SK-N-MC (cell line): Measurements from ENCODE around the gene ADK.

ENCODE experiments used
- EZH2 ChIP-seq: fragments of 200-600 bp; sonication (generic); IDR thresholded peaks from one replicate; pipeline ENCODE4 v1.6.1; 2017; ENCODE audit warnings: antibody characterized with exemption
- FOXP2 ChIP-seq: optimal IDR thresholded peaks from 2 replicates; pipeline ENCODE3; 2011; ENCODE audit warnings: mild to moderate bottlenecking, moderate library complexity; ENCODE audit not compliant: insufficient read depth; ENCODE audit errors: extremely low read length, control extremely low read depth
- POLR2AphosphoS5 ChIP-seq: IDR thresholded peaks from 2 replicates; pipeline ENCODE4 v1.6.1; 2012; ENCODE audit warnings: mild to moderate bottlenecking, low read depth, low read length, borderline replicate concordance

DNA sequence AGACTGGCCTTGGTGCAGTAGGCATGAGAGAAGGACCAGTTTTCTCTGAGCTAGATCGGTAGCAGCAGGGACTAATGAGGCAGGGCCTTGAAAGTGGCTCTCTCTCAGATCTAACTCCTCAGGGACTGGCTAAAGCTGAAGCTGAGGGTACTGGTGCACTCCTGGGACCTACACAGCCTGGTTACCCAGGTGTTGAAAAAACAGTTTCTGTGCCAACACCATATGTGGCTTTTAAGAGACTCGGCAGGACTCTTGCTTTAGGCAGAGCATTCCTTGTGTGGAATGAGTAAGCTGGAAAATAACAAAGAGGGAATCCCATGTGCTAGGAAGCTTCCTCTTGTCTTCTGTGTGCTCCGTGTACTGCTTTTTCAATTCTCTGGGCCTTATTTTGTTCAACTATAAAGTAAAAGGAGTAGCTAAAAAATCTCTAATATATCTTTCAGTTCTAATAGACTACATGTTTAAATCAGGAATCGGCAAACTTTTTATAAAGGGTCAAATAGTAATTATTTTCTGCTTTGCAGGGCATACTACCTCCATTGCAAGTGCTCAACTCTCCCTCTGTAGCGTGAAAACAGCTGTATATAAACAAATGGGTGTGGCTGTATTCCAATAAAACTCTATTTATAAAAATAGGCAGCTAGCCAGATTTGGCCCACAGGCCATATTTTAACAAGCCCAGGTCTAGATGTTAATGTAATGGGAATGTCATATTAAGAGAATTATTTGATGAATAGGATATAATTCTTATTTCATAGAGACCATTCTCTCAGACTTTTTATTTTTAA lies 489.3 kb downstream of the ADK start:
- TF ChIP-seq FOXP2 (no peak), POLR2AphosphoS5 (no peak), EZH2 (no peak)
